Activated CD8-positive, alpha-beta memory T cell treated with anti-CD3 and anti-CD28 coated beads, Interleukin-2, amount 50 U/mL, for 4 hours (primary cell): Measurements from ENCODE around the gene UNC5B.
A peak's percentile ranks its signal among the peaks of the same experiment; 100 is the strongest.
"Not testable (repeated sequence)": the region's sequence is repeated elsewhere in the genome, so short reads cannot be mapped to it uniquely, and the experiment has no call there.

Experiments used
- DNase-seq: peaks from one replicate; pipeline ENCODE4 v3.0.0-alpha.2; 2020

The UNC5B gene

GRCh38 chr10:71209731-71210541 is 2.4 kb upstream of the UNC5B start:
- no peak for DNase-seq

- no peak for DNase-seq
These were observed 1.9 kb upstream of the UNC5B start for GRCh38 chr10:71210542-71210871.

- DNase-seq = no peak
These were observed 1.3 kb upstream of the UNC5B start for GRCh38 chr10:71211053-71211452.

- DNase-seq = no peak
These were observed 524 bp upstream of the UNC5B start for GRCh38 chr10:71211775-71212317.

GRCh38 chr10:71213127-71213621 is 804 bp downstream of the UNC5B start:
- no peak for DNase-seq

- DNase-seq = no peak
These were observed 1.5 kb downstream of the UNC5B start for GRCh38 chr10:71213761-71214440.

- peak; percentile 6 for DNase-seq
These were observed 2.5 kb downstream of the UNC5B start for GRCh38 chr10:71214641-71215559.

GRCh38 chr10:71216363-71216695 is 4.0 kb downstream of the UNC5B start:
- DNase-seq = peak; percentile 2

- DNase-seq = peak; percentile 6
These were observed 4.4 kb downstream of the UNC5B start for GRCh38 chr10:71216751-71217265.

- DNase-seq = peak; percentile 11
These were observed 5.1 kb downstream of the UNC5B start for GRCh38 chr10:71217266-71218045.

- no peak for DNase-seq
These were observed 5.8 kb downstream of the UNC5B start for GRCh38 chr10:71218046-71218650.

GRCh38 chr10:71218651-71219050 is 6.3 kb downstream of the UNC5B start:
- no peak for DNase-seq

GRCh38 chr10:71219236-71219917 is 7.0 kb downstream of the UNC5B start:
- not testable (repeated sequence) for DNase-seq

- no peak for DNase-seq
These were observed 7.7 kb downstream of the UNC5B start for GRCh38 chr10:71219918-71220688.

GRCh38 chr10:71220689-71221540 is 8.5 kb downstream of the UNC5B start:
- no peak for DNase-seq

GRCh38 chr10:71221586-71222202 is 9.3 kb downstream of the UNC5B start:
- DNase-seq = no peak

GRCh38 chr10:71222601-71223346 is 10.4 kb downstream of the UNC5B start:
- no peak for DNase-seq
